ENCODE measurements around the gene GLYATL1B. TPM values are rescaled to one million over a fixed set of nuclear protein-coding genes. Genes with fewer than 3 reads are reported as not detected.
"Not testable (repeated sequence)": the region's sequence is repeated elsewhere in the genome, so short reads cannot be mapped to it uniquely, and the experiment has no call there.

Gene GLYATL1B, protein sequence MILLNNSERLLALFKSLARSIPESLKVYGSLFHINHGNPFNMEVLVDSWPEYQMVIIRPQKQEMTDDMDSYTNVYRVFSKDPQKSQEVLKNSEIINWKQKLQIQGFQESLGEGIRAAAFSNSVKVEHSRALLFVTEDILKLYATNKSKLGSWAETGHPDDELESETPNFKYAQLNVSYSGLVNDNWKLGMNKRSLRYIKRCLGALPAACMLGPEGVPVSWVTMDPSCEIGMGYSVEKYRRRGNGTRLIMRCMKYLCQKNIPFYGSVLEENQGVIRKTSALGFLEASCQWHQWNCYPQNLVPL
- total RNA-seq (2014; rRNA removed; shearing (Covaris generic)), result not detected in 2 replicates

GRCh38 chr11:59086007-59086406 is at the start of gene GLYATL1B:
Gene GLYATL1B (plus strand): TSS chr11:59086307. CDS start chr11:59086307, 0 bp downstream.
- DNase-seq (ENCODE audit: low spot score), result not testable (repeated sequence)

GRCh38 chr11:59036542-59036941 is 49.6 kb upstream of the GLYATL1B start:
- not testable (repeated sequence) for DNase-seq (ENCODE audit: low spot score)

DNA sequence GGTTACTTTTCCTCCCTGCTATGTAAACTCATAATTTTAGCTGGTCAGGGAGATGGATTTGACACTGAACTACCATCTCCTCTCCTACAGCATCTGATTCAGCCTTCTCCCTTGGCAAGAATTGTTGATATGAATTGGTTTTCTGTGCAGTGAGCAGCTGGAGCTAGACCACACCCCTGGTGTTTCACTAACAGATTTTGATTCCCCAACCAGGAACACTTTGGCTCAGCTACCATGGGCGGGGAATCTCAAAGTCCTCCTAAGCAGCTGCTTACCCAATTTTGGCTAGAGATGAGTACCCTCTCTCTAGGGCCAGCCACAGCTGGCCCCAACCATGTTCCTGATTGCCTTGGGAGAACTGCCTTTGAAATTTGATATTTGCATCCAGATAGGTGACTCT is 48.7 kb upstream of the GLYATL1B start:
- not testable (repeated sequence) for DNase-seq (ENCODE audit: low spot score)

DNA sequence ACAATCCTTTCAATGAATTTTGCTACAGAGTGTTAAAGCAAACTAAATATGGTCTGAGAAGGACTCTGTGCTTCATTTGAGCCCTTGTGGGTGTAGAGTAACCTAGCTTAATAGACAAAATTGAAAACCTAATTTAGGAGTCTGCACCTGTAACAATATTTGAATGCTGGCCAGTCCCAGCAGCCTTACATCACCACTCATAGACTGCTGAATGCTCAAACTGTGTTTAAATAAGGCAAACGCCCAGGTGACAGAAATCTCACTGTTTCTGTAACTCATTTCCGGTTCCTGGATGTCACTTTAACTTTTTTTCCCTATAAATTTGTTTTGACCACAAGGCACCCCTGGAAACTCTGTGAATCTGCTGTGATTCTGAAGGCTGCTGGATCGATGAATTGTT is 45.5 kb upstream of the GLYATL1B start:
- no peak for DNase-seq (ENCODE audit: low spot score)

- DNase-seq (ENCODE audit: low spot score), result not testable (repeated sequence)
Measured at GRCh38 chr11:59051383-59051782, 34.7 kb upstream of the GLYATL1B start.

- DNase-seq (ENCODE audit: low spot score), result not testable (repeated sequence)
Measured at GRCh38 chr11:59052355-59052754, 33.8 kb upstream of the GLYATL1B start.

DNA sequence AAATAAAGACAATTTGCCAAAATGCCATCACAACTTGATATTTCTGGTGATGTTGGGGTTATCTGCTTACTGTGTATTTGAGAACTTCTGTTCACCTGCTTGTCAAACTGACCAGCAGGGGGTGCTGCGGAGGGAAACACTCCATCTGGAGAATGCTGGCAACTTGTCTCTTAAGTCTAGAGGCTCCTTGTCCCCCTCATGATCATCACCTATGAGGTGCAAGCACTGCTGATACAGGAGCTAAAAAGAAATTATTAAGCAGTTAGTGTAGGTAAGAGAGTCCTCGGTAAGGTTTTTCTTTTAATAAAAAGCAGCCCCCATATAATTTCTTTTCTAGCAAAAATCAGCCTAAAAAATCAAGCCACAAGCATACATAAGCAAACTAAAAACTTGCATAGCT is 32.7 kb upstream of the GLYATL1B start:
- peak; percentile 81 for DNase-seq (ENCODE audit: low spot score)

DNA sequence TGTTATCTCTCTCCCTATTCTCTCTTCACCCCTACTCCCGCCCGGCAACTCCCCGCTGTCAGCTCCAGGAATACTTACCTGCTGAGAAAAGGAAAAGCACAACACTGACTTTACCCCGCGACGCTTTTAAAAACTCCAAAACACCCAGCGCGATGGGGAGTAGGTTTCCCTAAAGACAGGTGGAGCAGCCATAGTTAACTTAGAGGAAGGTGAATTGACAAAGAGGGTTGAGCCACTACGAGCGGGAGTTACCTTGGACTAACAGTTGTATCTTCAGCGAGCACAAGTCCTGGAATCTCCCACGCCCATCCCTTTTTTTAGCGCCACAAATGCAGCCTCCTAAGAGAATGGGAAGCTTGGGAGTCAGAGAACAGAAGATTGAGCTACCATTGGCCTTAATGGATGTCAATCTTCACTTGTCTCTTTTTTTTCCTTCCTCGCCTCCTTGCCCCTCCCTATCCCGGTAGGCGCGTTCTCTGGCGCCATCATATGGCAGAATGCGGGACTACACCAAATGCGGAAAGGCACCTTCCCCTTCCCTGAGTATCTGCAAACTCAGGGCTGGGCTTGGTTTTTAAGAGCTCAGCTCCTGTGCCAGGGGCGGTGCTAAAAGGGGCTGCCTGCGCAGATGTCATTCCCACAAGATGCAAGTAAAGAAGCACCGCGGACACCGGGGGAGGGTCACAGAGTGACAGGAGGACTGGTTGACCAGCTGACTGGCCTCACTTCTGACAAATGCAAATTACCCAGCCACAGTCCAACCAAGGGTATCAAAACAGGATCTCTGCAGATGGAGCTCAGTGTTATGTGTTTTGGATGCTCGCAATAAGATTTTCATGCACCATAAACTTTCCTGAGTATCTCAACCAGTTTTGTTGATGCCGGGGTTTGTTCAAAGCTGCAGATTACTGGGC is 27.7 kb upstream of the GLYATL1B start:
- peak; percentile 97 for DNase-seq (ENCODE audit: low spot score)

DNA sequence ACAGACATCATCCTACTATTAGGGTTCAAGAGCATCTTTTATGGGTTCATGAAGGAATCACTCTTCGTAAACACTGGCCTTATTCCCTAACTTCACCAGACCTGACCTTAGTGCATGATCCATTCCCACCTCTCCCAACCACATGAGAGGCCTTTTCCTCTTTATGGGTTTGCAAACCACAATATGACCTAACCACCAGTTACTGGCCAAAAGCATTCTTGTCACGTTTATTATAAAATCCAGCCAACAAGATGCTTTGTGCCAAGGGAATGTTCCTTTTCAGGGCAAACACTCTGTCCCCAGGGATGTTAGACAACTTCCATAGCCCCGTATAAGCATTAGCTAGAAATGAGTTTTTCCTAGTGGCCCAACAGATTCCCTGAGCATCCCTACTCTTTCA is 26.0 kb upstream of the GLYATL1B start:
- not testable (repeated sequence) for DNase-seq (ENCODE audit: low spot score)

DNA sequence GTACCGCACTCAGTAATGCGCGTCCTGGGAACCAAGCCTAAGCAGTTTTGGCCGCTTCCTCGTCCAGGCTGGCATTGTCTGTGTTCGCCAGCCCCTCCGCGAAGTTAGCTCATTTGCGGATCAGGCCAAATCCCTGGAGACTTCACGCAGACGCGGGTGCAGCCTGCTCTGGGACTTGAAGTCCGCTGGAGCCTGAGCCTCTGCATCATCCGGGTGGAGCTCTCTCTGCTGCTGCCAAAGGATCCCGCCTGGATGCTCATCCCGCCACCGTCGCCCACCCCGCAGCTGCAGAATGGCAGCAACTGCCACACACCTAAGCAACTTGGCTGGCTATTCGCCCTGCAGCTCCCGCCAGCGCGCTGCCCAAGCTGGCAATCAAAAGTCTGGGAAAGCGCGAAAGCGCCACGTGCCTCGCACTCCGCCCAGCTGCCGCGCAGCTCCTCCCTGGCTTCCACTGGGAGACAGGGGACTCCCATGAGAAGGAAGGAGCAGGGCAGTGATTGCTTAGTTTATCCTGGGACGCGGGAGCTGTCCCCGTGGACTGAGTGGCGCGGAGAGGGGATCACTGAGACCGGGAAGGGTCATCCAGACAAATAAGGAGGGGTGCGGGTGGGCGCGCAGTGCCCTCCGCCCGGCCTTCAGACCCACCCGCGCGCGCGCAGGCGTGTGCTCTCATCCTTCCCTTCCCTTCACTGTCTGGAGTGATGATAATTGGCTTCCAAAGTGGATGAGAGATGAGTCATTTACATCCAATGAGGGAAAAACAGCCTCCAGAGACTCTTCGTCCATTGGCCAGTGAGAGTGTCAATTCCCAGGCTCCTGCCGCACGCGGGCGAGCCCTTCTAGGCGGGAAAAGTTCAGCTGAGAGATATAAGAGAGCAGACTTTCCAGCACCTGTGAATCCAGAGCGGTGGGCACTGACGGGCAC is 23.2 kb upstream of the GLYATL1B start:
- DNase-seq (ENCODE audit: low spot score), result no peak

DNA sequence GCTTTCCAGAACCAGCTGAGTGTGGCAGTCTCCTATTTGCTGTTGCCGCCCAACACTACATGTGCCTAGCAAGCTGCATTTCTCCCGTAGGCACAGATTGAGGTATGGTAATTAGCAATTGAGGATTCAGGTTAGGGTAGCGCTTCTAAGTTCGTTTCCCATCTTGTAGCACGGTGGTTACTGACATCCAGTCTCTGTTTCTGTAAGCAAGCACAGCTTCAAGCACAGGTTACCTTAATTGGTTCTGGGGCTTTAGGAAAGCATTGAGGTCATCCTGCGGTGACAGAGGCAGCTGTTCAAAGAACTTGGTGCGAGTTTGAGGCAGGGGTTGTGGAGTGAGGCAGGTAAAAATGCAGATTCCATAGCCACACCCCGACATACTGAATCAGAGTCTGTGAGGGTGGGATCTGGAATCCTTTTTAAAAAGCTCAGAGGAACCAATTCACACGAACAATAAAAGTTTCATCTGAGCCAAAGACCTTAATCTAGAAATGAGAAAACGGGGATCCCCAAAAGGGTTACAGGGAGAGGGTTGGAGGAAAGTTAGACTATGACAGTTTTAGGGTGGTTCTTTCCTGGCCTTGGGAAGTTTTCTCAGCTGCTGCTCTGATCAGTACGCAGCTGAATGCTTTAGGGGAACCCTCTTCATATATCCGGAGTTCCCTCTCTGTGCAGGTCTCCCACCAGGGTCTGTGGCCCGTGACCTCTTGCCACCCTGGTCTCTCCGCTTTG is 21.9 kb upstream of the GLYATL1B start:
- not testable (repeated sequence) for DNase-seq (ENCODE audit: low spot score)

DNA sequence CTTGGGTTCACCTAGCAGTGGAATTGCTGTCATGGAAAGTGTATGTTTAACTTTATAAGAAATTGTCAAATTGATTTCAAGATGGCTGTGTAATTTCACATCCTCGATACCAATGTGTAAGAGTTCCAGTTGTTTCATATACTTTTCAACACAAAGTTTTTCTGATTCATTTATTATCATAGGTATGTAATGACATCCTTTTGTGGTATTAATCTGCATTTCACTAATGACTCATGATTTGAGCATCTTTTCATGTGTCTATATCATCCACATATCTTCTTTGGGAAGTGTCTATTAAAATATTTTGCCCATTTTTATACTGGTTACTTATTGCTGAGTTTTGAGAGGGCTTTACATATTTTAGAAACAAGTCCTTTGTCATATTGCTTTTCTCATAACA is 17.0 kb upstream of the GLYATL1B start:
- DNase-seq (ENCODE audit: low spot score), result no peak

GRCh38 chr11:59076876-59077571 is 9.1 kb upstream of the GLYATL1B start:
- DNase-seq (ENCODE audit: low spot score), result no peak

DNA sequence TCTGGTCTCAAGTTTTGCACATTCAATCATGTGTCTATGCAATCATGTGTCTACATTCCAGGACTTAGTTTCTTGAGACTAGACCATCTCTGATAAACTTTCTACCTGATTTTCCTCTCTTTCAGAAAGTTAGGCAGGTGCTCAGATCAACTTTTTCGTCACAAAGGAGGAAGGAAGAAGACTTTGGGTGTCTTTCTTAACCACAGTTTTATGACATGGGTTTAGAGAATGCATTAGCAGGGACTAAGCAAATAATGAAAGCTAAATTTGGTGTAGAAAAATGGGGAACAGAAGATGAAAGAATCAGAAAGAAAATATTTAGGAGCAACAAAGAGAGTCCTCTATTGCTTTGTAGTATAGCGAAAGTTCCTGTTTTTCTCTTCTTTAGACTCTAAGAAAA is 7.7 kb upstream of the GLYATL1B start:
- no peak for DNase-seq (ENCODE audit: low spot score)

DNA sequence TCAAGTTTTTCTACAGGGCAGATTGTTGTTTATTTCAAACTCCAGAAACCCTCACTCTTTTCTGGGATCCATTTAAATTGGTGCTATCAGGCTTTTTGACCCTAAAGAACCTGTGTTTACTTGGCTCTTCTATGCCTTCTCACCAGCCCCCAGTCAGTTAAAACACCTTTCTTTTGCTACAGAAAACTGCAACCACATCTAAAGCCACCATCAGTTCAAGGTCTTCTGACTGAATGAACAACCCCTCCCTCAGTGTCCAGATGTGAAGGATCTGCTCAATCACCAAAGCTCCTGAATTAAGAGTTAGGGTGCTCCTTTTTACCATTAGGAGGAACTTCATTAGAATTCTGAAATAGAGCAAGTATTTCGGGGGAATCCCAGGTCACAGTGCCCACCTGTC is 7.0 kb upstream of the GLYATL1B start:
- no peak for DNase-seq (ENCODE audit: low spot score)

DNA sequence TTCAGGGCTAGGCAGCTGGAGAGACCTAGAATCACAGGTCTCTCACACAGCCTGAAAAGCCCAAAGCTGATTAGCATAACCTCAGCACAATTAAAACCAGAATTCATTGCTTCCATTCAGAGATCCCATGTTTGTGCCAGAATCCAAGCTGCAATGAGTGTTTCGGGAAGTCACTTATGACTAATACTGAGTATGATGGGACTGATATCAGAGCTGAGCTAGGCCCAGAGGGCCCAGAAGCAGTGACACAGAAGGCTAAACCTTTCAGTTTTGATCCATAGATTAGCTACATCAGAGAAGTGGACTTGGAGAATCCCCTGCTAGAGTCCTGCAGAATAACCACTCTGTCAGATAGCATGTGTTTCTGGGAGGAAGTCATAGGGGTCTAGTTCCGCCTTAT is 5.7 kb upstream of the GLYATL1B start:
- DNase-seq (ENCODE audit: low spot score), result not testable (repeated sequence)

GRCh38 chr11:59081430-59082020 is 4.6 kb upstream of the GLYATL1B start:
- not testable (repeated sequence) for DNase-seq (ENCODE audit: low spot score)

DNA sequence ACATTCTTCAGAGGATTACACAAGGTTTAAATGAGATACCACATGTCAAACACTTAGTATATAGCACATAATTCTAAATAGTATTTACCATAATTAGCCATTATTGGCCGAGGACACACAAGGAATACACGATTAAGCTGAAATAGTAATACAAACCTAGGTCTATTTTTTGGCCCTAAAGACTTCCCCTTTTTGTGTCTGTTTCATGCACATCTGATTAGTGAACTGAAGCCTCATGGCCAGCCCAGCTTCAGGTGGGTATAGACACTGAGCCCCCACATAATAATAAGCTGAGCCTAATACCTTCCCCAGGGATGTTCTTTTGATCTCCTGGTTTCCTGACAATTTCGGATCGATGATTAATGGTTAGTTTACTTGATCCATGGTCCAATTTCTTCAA is 2.1 kb downstream of the GLYATL1B start:
- DNase-seq (ENCODE audit: low spot score), result no peak

- not testable (repeated sequence) for DNase-seq (ENCODE audit: low spot score)
Measured at GRCh38 chr11:59093576-59093975, 7.5 kb downstream of the GLYATL1B start.

- DNase-seq (ENCODE audit: low spot score), result not testable (repeated sequence)
Measured at GRCh38 chr11:59095225-59095624, 9.1 kb downstream of the GLYATL1B start.

All from HT-29 (cell line).